Panc1 (cell line): ENCODE data around the gene ETV2. TPM values are rescaled to one million over a fixed set of nuclear protein-coding genes. Genes with fewer than 3 reads are reported as not detected.

Source experiments
- ATAC-seq: fragments of 200-7000 bp; cut with Tn5 transposase; 2 replicates; pipeline ENCODE4 v1.9.1; 2020; ENCODE audit warnings: mild to moderate bottlenecking, moderate library complexity
- BruUV-seq: library from RNA; stranded (reverse); fragments of 400-500 nt; replicated peaks from 2 replicates; lab custom pipeline; 2021; lab: Mats Ljungman, UMichigan
- CTCF ChIA-PET: fragments of 300-600 bp; sonication (Branson Sonifier 250); formaldehyde crosslinking; loops from one replicate; lab custom pipeline; 2022; ENCODE audit warnings: antibody characterized with exemption; lab: Charles Lee
- POLR2A ChIA-PET: fragments of 300-600 bp; sonication (Branson Sonifier 250); formaldehyde crosslinking; loops from one replicate; lab custom pipeline; 2022; ENCODE audit warnings: antibody characterized with exemption; lab: Charles Lee
- DNase-seq: peaks from one replicate; pipeline ENCODE4 v3.0.0-alpha.2; 2010; ENCODE audit warnings: low read depth, low spot score
- H3K27ac ChIP-seq: 2 replicates; pipeline ENCODE4 v1.5.1; 2011; ENCODE audit warnings: mild to moderate bottlenecking, low read length, inconsistent platforms
- H3K27me3 ChIP-seq: fragments of 200-500 bp; sonication (Bioruptor generic); 2 replicates; pipeline ENCODE4 v1.6.0; 2014; ENCODE audit warnings: low read length, inconsistent platforms; ENCODE audit not compliant: control insufficient read depth, insufficient read depth
- H3K36me3 ChIP-seq: fragments of 200-500 bp; sonication (Bioruptor generic); 2 replicates; pipeline ENCODE4 v1.5.1; 2014; ENCODE audit warnings: inconsistent platforms, mild to moderate bottlenecking, low read length, moderate library complexity; ENCODE audit not compliant: control insufficient read depth, insufficient read depth
- H3K4me1 ChIP-seq: 2 replicates; pipeline ENCODE4 v1.5.1; 2011; ENCODE audit warnings: inconsistent platforms, mild to moderate bottlenecking, low read length, moderate library complexity; ENCODE audit not compliant: control insufficient read depth, insufficient read depth
- H3K4me3 ChIP-seq, 2 experiments: 2 replicates each; pipeline ENCODE4 v1.5.1; 2011 to 2012; ENCODE audit warnings: low read depth in 2 of 2, low read length in 2 of 2, mild to moderate bottlenecking in 2 of 2, inconsistent platforms in 1 of 2, moderate library complexity in 1 of 2
- H3K9me3 ChIP-seq: fragments of 200-500 bp; sonication (Bioruptor generic); 2 replicates; pipeline ENCODE4 v1.5.1; 2014; ENCODE audit warnings: low read depth, mild to moderate bottlenecking, inconsistent platforms, low read length, moderate library complexity; ENCODE audit not compliant: control insufficient read depth, insufficient read depth
- CTCF ChIP-seq: fragments of 450-650 bp; IDR thresholded peaks from 2 replicates; pipeline ENCODE4 v1.5.1; 2017; ENCODE audit warnings: mild to moderate bottlenecking
- POLR2AphosphoS5 ChIP-seq: IDR thresholded peaks from 2 replicates; pipeline ENCODE4 v1.6.1; 2012; ENCODE audit warnings: mild to moderate bottlenecking, low read depth, low read length, moderate library complexity
- SIN3A ChIP-seq: IDR thresholded peaks from 2 replicates; pipeline ENCODE4 v1.6.1; 2012; ENCODE audit warnings: low read depth, mild to moderate bottlenecking, low read length, moderate library complexity, borderline replicate concordance; ENCODE audit not compliant: insufficient read depth
- TCF7L2 ChIP-seq: IDR thresholded peaks from 2 replicates; pipeline ENCODE4 v1.6.1; 2011; ENCODE audit warnings: mild to moderate bottlenecking, low read depth, low read length, inconsistent platforms
- in situ Hi-C: cut with HindIII; loops from 2 replicates; pipeline ENCODE4 v1.10.0; 2016; ENCODE audit warnings: low sequenced_read_pairs, low pct_unique_long_range_greater_than_20kb
- intact Hi-C: fragments of 100-400 bp; cut with micrococcal nuclease; formaldehyde crosslinking; loops from one replicate; pipeline ENCODE4 v1.10.0; 2022; ENCODE audit not compliant: unreplicated experiment
- total RNA-seq: library from RNA; stranded (reverse); gene quantifications from one replicate; pipeline ENCODE4 v1.2.1, GENCODE V29; 2021; ENCODE audit not compliant: unreplicated experiment
- TF ChIP-seq, protein P1 (sequence below), 2 experiments: IDR thresholded peaks; 2 replicates each; pipeline ENCODE4 v1.6.1; 2011 to 2012; ENCODE audit warnings: low read depth in 2 of 2, control low read depth in 1 of 2, low read length in 1 of 2, mild to moderate bottlenecking in 1 of 2, moderate library complexity in 1 of 2; ENCODE audit not compliant: insufficient read depth in 1 of 2

ETV2 gene
- total RNA-seq, 1 experiment from 2014 or later = 2.8 TPM

- Histone ChIP-seq H3K36me3 (no peaks in the 10 kb centered on the region), H3K27me3 (peaks cover 3% of the 10 kb centered on the region; the same call in 1 of the 2 replicates), H3K4me3 (no peak overlapping the region), H3K27ac (no peak overlapping the region), H3K4me1 (no peaks in the 10 kb centered on the region), H3K9me3 (no peaks in the 10 kb centered on the region)
- intact Hi-C loops (no loop called here), in situ Hi-C loops (no loop called here)
- no peak for ATAC-seq
- ChIA-PET POLR2A (no interaction called here), CTCF (no interaction called here)
- BruUV-seq = no TSS peak
- TF ChIP-seq, protein P1, sequence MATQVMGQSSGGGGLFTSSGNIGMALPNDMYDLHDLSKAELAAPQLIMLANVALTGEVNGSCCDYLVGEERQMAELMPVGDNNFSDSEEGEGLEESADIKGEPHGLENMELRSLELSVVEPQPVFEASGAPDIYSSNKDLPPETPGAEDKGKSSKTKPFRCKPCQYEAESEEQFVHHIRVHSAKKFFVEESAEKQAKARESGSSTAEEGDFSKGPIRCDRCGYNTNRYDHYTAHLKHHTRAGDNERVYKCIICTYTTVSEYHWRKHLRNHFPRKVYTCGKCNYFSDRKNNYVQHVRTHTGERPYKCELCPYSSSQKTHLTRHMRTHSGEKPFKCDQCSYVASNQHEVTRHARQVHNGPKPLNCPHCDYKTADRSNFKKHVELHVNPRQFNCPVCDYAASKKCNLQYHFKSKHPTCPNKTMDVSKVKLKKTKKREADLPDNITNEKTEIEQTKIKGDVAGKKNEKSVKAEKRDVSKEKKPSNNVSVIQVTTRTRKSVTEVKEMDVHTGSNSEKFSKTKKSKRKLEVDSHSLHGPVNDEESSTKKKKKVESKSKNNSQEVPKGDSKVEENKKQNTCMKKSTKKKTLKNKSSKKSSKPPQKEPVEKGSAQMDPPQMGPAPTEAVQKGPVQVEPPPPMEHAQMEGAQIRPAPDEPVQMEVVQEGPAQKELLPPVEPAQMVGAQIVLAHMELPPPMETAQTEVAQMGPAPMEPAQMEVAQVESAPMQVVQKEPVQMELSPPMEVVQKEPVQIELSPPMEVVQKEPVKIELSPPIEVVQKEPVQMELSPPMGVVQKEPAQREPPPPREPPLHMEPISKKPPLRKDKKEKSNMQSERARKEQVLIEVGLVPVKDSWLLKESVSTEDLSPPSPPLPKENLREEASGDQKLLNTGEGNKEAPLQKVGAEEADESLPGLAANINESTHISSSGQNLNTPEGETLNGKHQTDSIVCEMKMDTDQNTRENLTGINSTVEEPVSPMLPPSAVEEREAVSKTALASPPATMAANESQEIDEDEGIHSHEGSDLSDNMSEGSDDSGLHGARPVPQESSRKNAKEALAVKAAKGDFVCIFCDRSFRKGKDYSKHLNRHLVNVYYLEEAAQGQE (IDR thresholded peaks at IDR 0.05; ENCODE audit: insufficient read depth in 1 of 2, low read depth in 2 of 2, low read length in 1 of 2) = no peak
- TF ChIP-seq CTCF (no peak), POLR2AphosphoS5 (no peak), SIN3A (no peak), TCF7L2 (no peak)
- no peak for DNase-seq
Measured at GRCh38 chr19:35669974-35670373, 28.4 kb downstream of the ETV2 start.

- Histone ChIP-seq H3K27me3 (peaks cover 3% of the 10 kb centered on the region; the same call in 1 of the 2 replicates), H3K4me3 (no peak overlapping the region), H3K27ac (no peak overlapping the region), H3K36me3 (no peaks in the 10 kb centered on the region), H3K4me1 (no peaks in the 10 kb centered on the region), H3K9me3 (no peaks in the 10 kb centered on the region)
- CTCF ChIA-PET = no interaction called here
- intact Hi-C loops (no loop called here), in situ Hi-C loops (no loop called here)
- BruUV-seq = no TSS peak
- DNase-seq (no peak), ATAC-seq (no peak)
- TF ChIP-seq, protein P1 (IDR thresholded peaks at IDR 0.05; ENCODE audit: insufficient read depth in 1 of 2, low read depth in 2 of 2, low read length in 1 of 2) = no peak
- TF ChIP-seq TCF7L2 (no peak), SIN3A (no peak), POLR2AphosphoS5 (no peak), CTCF (no peak)
- POLR2A ChIA-PET = no interaction called here
Measured at GRCh38 chr19:35670686-35671085, 29.1 kb downstream of the ETV2 start.
